Measurements from ENCODE around the gene TUBB2B.
A peak's percentile ranks its signal among the peaks of the same experiment; 100 is the strongest.
"Not testable (repeated sequence)": the region's sequence is repeated elsewhere in the genome, so short reads cannot be mapped to it uniquely, and the experiment has no call there.

The TUBB2B gene

DNA sequence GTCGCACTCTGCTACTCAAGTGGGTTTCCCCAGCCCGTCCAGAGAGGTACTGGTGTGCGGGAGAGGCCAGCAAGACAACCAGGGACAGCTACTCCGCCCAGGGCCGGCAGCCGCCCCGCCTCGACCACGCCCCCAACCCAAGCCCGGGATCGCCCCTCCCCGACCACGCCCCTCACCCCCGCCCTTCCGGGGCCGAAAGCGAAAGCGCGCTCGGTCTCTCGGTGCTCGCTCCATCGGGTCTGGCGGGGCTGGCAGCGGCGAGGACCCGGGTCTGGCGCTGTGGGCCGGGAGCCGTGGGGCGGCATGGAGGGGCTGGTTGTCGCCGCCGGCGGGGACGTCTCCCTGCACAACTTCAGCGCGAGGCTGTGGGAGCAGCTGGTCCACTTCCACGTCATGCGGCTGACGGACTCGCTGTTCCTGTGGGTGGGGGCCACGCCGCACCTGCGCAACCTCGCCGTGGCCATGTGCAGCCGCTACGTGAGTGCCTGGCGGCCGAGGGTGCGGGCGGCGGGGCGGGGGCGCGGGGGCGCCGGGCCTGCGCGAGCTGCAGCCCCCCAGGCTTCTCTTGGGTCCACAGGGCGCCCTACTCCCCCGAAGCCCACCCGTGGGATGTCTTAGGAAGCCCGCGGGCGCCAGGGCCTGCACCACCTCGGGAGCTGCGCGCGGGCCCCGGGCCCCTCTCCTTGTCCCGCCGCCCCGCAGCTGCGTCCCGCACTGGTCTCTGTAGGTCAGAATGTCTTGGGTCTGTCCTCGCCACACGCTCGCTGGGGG lies 31.5 kb upstream of the TUBB2B start, which contains the start of gene PSMG4:
TSS of gene PSMG4 (plus strand) at position 228 of the 771 bp plus-strand sequence. CDS start at position 304, 76 bp downstream.
- peak; percentile 73 to 95 for DNase-seq (ENCODE audit: extremely low read depth in 1 of 2, low read depth in 1 of 2)

DNA sequence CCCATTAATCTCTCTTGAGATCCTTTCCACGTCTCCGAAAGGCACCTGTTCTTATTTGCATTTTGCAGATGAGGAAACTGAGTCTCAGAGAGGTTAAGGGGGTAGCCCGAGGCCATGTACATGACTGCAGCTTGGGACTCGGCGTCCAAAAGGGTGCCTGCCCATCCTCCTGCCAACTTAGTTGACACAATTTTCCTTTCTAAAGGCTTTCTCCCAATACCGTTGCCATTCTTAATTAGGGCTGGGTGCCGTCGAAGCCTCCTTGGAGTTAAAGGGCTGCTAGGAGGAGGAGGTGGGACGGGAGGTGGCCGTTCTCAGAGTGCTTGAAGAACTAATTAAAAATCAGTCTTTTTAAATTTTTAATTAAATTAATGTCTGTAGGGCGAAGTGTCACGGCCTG lies 30.7 kb upstream of the TUBB2B start:
- DNase-seq (ENCODE audit: extremely low read depth in 1 of 2, low read depth in 1 of 2): no peak

DNA sequence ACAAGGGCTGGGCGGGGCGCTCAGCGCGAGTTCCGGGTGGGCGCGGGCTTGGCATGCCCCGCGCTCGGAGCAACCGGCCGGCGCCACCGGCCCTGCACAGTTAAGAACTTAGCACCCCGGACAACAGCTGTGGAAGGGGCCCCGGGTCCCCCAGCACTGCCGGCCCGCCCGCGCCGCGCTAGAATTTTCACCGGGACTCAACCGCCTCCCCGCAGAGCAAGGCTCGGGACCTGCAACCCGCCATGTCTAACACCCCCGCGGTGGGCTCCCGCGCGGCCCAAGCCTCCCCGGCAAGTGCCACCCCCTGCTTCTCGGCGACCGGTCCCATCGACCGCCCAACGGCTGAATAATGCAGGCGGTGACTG lies 26.1 kb upstream of the TUBB2B start:
- DNase-seq (ENCODE audit: extremely low read depth in 1 of 2, low read depth in 1 of 2): no peak

DNA sequence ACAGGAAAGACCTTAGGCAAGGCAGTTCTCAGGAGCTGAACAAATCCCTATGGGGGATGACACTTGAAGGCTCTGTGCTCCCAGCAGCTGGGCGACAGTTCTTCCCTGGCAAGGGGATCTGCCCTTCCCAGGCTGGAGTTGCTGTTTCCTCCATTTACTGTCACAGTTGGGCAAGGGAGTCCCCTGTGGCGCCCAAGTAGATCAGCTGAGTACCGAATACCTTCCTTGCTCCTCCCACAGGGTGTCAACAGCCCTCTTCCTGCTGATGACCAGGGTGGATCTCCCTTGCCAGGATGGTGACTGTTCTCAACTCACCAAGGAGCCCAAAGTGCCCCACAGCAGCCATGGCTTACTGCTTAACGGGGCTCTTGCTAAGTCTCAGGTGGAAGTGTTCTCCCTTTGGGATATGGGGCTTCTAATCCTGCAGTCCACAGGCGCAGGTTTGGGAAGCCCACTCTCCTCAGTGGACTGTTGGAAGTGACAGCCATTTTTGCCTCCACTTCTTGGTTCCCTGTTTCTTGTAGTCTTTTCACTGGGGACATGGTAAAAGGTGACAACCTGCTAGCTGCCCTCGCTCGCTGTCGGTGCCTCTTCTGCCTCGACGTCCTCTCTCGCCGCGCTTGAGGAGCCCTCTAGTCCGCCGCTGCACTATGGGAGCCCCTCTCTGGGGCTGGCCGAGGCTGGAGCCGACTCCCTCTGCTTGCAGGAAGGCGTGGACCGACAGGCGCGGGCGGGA lies 25.6 kb upstream of the TUBB2B start:
- no peak for DNase-seq (ENCODE audit: extremely low read depth in 1 of 2, low read depth in 1 of 2)

DNA sequence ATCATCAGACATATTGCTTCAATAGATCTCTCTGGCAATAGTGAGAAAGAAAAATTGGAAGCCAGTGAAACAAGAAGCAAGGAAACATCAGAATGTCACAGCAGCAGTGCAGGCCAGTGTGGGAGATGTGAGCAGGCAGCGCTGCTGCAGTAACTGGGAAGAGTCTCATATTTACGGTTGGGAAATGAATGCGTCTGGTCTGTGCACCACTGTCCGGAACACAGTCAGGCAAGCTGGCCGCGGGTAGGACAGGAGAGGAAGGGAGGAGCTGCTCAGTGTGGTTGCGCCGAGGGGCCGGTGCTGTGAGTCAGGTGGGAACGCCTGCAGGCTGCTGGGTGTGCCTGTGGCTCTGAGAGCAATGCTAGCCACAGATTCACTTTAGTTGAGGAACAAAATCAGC lies 24.9 kb upstream of the TUBB2B start:
- no peak for DNase-seq (ENCODE audit: extremely low read depth in 1 of 2, low read depth in 1 of 2)

DNA sequence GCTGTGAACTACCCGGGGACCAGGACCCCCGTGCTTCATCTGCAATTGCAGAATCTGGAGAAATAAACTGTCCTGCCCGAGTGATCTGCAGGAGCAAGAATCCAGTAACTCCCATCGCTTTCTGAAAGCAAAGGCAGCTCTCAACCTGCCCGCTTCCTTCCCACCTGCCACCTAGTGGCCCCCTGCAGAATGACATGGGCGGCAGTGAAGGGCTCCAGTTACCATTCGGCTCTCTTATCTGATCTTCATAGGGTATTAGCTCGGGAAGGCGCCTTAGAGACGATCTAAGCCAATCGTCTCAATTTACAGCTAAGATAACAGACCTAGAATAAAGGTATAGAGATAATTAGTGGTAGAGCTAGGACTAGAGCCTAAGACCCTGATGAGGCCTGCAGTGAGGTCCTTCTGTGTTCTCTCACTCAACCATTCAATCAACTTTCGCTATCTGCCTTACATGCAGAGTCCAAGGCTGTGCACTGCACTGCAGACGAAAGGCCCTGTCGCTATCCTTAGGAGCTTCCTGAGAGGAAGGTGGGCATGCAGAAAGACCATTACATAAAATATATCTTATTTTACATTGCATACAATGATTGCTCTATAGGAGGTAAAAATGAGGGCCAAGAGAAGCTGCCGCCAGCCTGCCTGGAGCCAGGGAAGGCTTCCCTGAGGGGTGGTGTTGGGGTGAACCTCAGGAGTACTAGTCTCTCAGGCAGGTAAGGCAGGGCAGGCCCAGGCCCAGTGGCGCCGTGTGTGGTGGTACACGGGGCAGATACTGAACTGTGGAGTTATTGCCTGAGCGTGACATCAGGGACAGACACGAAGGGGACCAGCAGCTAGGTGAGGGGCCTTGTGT lies 24.2 kb upstream of the TUBB2B start:
- DNase-seq (ENCODE audit: extremely low read depth in 1 of 2, low read depth in 1 of 2): peak; percentile 48 to 69

DNA sequence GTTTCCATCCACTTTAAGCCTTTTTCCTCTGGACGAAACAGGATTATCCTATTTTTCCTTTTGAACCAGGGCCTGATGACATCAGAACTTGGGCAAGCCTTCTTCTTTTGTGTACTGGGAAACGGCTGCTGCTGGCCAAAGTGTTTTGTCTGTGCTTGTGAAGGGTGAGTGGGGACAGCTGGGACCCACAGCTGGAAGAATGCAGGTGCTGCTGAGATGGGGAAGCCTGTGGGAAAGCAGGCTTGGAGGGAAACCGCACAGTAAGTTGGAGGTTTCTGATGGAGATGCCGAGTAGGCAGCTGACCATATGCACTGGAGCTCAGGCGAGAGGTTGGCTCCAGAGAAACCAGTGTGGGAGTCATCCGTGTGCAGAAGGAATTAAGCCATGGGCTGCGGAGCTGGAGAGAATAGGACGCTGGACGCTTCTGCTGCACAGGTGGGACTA lies 22.8 kb upstream of the TUBB2B start:
- no peak for DNase-seq (ENCODE audit: extremely low read depth in 1 of 2, low read depth in 1 of 2)

DNA sequence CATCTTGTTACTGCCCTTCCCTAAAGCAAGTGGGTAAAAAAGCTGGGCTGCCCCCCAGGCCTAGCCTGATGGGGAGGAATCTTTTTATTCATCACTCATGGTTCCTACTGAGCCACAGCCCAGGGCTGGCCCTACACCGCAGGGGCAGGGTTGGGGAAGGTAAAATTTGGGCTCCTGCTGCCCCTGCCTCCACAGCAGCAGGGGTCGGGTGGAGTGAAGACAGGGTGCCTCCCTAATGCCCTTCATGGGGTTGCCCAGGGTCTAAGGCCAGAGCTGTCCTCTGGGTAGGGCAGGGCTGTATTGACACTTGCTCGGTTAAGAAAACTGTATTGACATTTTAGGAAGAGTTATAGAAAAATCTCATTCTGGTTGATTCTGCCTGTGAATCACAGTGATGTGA lies 22.4 kb upstream of the TUBB2B start:
- DNase-seq (ENCODE audit: extremely low read depth in 1 of 2, low read depth in 1 of 2): no peak

DNA sequence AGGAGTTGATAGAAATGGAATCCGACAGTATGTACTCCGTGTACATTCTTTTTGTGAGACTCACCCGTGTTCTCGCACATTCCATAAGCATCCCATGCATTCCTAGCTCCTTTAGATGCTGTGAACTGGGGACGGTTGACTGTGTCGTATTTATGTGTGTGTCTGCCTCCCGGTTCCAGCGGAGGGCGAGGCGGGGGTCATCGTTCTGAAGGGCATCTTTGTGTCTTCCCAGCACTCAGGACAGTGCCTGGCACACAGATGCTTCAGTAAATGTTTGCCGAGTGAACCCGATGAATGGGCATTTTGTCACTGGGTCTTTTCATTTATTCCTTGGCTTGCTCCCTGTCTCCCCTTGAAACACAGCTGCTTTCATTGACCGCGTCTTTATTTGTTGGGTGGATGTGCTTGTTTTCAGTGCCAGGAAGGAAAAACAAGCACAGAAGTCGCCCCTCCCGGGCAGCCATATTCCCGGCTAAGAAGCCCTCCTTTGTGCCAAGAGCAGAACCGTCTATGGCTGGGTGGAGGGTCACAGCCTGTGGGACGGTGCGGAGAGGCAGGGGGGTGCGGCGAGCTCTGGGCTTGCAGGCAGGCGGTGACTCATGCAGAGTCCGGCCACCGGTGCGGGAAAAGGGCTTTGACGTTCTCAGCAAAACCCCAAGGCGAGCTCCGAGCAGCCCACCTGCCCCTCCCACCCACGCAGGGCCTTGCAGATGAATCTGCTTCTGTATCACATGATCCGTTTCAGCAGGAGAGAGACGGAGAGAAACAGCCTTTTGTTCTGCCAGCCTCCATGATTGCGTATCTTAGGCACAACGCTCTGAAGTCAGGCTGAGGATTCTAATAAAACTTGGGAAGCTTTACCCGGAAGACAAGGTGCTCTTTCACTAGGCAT lies 20.0 kb upstream of the TUBB2B start:
- no peak for DNase-seq (ENCODE audit: extremely low read depth in 1 of 2, low read depth in 1 of 2)

DNA sequence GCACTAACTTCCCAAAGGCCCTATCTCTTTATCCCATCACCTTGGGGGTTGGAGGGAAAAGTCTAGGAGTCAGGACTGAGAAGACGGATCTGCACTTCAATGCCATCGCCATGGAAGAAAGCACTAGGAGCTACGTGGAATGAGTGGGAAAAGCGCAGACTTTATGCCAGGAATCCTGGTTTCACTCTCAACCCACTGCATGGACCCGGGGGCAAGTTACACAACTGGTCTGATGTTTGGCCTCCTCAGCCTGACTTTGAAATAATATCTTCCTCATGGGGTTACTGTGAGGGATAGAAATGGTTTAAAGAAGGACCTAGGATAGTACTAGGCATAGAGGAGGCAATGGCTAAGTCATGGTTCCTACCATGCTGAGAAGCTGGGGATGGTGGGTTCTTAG lies 17.8 kb upstream of the TUBB2B start:
- no peak for DNase-seq (ENCODE audit: extremely low read depth in 1 of 2, low read depth in 1 of 2)

DNA sequence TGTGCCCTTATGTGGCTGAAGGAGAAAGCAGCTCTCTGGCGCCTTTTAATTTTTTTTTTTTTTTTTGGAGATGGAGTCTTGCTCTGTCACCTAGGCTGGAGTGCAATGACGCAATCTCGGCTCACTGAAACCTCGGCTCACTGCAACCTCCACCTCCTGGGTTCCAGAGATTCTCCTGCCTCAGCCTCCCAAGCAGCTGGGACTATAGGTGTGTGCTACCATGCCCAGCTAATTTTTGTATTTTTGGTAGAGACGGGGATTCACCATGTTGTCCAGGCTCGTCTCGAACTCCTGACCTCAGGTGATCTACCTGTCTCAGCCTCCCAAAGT lies 17.3 kb upstream of the TUBB2B start:
- DNase-seq (ENCODE audit: extremely low read depth in 1 of 2, low read depth in 1 of 2): not testable (repeated sequence)

DNA sequence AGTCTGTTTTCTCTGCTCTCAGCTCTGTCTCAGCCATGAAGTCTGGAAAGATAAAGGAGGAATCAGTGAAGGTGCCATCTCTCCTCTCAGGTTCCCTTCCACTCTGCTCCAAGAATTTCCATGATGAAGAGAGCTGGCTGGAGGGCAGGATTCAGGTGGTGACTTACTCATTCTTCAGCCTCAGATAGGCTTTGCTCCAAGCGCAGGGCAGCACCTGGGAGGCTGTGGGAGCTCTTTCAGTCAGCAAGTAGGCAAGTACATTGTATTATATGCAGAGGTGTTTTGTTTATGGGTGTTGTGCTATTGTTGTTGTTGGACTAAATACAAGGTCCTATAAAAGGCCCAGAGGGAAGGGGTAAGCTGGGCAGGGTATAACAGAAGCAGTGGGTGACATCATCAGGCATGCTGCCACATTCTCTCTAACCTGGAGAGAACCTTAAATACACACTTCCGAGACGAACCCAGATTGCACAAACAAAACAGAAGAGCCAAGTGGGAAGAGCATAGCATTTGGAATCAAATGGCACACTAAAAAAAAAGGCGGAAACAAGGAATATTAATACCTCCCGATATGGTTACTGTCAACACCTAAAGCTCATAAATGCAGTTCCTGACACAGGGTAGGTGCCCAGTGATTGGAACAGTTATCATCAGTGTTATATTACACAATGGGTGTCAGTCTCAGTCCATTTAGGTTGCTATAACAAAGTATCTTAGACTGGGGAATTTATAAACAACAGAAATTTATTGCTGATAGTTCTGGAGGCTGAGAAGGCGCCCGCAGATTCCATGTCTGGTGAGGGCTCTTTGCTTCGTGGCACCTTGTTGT lies 16.8 kb upstream of the TUBB2B start:
- DNase-seq (ENCODE audit: extremely low read depth in 1 of 2, low read depth in 1 of 2): no peak

DNA sequence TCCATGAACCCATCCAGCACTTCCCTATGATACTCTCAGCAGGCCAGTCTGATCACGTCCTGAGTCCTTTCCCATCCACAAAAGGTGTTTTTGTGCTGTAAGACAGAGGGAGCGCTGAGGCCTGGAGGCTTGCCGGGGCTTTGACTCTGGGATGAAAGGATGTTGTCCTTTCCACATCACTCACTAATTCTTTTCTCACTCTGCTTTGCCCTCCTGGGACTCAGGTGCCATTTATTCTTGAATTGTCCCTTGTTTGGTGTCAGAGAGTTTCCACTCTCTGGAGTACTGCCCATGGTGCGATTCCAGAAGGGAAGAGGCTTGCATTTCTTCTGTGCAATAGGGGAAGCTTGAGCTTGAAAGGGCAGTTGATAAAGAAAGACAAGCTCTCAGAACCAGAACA lies 15.3 kb upstream of the TUBB2B start:
- DNase-seq (ENCODE audit: extremely low read depth in 1 of 2, low read depth in 1 of 2): no peak

DNA sequence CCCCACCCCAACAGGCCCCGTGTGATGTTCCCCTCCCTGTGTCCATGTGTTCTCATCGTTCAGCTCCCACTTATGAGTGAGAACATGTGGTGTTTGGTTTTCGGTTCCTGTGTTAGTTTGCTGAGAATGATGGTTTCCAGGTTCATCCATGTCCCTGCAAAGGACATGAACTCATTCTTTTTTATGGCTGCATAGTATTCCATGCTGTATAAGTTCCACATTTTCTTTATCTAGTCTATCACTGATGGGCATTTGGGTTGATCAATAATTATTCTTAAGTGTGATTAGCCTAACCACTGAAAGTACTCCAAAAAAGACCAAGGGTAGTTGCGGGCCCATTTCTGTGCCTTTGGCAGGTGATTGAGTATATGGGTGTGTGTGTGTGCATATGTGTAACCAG lies 14.3 kb upstream of the TUBB2B start:
- not testable (repeated sequence) for DNase-seq (ENCODE audit: extremely low read depth in 1 of 2, low read depth in 1 of 2)

DNA sequence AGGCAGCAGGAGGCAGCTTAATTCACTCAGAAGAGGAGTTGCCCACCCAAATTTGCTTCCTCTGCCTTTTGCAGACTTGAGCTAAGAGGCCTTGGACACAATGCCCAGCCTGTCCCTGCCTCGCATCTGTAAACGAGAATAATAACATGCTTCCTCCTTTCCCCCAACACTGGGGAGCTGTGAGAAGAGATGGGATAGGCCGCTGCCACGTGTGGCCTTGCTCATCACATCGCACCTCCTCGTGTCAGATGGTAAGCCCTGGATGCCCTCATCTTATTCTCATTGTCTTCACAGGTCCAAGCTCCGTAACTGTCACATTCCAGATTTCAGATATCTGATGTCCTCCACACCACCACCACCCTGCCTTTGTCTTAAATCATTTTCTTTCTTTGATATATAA lies 13.1 kb upstream of the TUBB2B start:
- DNase-seq (ENCODE audit: extremely low read depth in 1 of 2, low read depth in 1 of 2): no peak

DNA sequence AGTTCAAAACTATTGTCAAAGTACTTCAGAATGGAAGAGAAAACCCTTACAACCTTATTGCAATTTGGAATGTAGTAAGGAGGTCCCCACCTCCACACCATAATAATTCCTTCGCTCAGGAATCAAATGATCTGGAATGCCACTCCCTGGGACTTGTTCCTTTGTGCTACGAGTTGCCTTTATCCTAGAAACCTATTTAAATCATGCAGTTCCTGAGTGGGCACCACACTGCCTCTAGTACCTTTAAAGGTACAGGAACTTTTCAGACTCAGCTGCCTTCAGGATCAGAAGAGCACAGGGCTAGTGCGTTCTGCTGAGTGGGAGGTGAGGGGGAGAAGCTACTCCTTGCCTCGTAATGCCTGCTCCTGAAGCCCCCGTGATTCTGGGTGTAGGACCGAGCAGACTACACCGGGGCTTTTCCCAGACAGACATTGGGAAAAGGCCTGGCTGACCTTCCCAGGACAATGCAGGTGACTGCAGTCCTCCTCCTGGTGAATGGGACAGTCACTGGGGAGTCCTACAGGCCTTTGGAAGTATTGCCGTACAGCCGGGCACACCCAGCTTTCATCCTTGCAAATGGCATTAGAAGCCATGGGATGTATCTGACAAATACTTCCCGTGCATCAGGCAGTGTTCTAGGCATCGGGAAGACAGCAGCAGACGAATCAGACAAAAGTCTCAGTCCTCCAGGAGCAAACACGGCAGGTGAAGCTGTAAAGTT lies 11.8 kb upstream of the TUBB2B start:
- no peak for DNase-seq (ENCODE audit: extremely low read depth in 1 of 2, low read depth in 1 of 2)

DNA sequence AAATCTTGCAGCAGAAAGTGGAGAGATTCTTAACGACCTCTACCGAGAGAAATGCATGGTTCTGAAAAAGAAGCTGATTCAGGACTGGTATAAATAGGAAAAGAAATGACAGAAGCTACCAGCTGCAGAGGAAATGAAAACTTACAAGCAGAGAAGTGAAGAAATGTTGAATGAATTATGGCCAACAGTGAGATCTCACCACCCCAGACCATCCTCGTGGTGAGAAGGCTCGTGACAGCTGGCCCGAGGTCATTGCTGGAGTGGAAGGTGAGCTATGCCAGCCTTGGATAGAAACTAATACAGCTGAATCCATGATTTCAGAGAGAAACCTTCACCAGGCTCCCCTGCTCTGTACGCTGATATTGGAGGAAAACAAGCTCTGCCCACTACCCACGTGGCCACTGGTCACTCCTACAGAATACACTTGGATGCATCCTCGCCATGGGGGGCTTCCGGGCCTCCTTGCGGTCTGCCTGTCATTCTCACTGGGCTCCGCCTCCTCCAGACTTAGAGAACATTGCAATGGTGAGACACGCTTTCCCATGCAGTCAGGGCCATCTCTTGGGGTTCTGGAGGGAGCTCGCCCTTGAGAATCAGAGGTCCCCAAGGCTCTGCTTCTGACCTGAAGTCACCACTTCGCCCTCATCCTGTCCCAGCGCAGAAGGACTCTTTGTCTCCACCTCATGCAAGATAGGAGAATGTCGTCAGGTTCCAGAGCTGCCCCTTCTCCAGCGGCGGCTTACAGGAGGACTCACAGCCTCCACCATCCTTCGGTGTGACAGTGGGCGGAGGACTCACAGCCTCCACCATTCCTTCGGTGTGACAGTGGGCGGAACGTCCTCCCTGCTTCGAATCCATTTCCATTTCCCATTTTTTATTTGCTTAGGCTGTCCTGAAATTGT lies 10.6 kb upstream of the TUBB2B start:
- DNase-seq (ENCODE audit: extremely low read depth in 1 of 2, low read depth in 1 of 2): no peak

DNA sequence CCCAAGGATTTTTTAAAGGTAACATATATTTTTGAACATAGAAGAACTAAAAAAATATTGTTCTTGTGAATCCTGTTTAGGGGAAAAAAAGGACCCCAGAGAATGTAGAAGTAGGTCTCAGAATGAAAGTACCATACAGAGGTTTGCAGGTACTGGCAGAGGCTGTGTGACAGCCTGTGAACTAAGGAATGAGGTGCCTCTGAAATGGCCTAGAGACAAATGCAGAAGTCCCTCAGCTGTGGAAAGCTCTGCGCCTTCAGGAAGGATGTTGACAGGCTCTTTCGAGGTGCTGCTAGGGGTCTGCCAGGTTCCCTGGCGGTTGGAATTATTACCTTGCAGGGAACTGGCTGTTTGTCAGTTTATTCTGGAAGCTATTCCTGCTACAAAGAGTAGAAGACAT lies 8.6 kb upstream of the TUBB2B start:
- no peak for DNase-seq (ENCODE audit: extremely low read depth in 1 of 2, low read depth in 1 of 2)

All from activated CD8-positive, alpha-beta memory T cell treated with anti-CD3 and anti-CD28 coated beads for 1 hour (primary cell).